Right lung (tissue), 5 donors: ENCODE measurements around the gene RGS11. TPM values are rescaled to one million over a fixed set of nuclear protein-coding genes. Genes with fewer than 3 reads are reported as not detected.

Experiments used
- DNase-seq, 2 donors: peaks; one replicate each; pipeline ENCODE4 v3.0.0-alpha.2; 2013
- polyA plus RNA-seq, 5 donors: library from polyadenylated mRNA; unstranded; fragments of 120-200 nt; gene quantifications; one replicate each; pipeline versions ENCODE4 v1.2.1 to v1.2.3, GENCODE V29; 2013; ENCODE audit warnings: inconsistent platforms in 1 of 5, low replicate concordance in 1 of 5; ENCODE audit not compliant: insufficient read length in 5 of 5, insufficient read depth in 1 of 5

RGS11 gene
- polyA plus RNA-seq, 5 donors, result 2.0 to 5.4 (median 4.8) TPM

DNA sequence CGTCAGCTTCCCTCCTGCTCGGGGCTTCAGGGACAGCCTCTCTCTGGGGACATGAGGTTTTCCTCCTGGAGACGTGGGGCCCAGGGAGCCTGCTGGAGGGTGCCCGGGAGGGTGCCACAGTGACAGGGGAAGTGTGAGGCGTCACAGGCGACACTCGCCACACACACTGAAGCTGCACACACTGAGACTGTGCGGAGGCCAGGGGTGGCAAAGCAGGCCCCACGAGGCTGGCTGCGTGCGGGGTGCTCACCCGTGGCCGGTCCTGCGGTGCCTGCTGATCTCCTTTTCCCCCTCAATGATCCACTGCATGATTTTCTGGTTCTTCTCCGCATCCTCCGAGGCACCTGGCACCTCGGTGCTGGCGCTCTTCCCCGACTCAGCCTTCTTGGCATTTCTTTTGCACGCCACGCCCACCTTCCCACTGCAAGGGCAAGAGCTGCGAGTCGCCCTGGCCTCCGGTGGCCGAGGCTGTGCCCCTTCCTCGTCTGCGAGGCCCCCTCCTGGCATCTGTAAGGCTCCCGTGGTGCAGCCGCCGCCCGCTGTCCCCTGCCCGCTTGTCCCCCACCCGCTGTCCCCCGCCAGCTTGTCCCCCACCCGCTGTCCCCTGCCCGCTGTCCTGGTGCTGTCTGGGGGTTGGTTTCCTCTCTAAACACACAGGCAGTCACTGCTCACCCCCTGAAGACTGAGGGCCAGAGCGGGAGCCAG lies 21.2 kb upstream of the RGS11 start:
- no peak for DNase-seq

DNA sequence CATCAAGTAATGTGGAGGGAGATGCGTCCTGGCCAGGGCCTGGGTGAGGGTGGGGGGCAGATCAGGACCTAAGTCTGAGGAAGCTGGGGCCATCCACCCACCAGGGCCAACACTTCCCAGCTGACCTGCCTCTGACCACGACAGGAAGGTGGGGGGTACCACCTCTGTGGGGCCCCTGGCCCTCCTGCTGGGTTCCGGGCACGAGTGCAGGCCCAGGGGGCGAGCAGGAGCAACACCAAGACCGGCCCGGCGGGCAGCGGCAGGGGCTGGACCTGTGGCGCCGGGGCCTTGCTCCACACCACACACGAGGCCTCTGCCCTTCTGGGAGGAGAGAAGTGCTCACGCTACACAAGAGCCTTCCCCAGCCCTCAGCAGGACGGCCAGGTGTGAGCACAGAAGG lies 20.5 kb upstream of the RGS11 start:
- DNase-seq, result no peak

- no peak for DNase-seq
Observed at GRCh38 chr16:293043-293775, 17.5 kb upstream of the RGS11 start.

DNA sequence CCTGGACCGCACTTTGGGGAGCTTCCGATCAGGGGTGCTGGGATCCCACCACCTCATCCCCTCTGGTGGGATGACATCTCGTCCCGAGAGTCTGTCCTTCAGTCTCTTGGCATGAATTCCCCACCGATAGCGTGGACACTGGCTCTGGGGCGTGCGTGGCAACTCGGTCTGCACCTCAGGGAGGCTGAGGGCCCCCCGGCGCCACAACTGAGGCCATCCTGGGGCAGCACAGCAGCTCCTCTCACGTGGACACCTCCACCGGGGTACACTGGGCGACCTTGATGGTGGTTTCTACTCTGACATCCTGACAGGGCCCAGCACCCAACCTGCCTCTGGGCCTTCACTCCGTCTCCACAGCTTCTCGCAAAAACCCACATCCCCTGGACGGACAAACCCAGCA lies 15.8 kb upstream of the RGS11 start:
- DNase-seq, result no peak

- no peak for DNase-seq
Observed at GRCh38 chr16:290681-291405, 15.1 kb upstream of the RGS11 start.

DNA sequence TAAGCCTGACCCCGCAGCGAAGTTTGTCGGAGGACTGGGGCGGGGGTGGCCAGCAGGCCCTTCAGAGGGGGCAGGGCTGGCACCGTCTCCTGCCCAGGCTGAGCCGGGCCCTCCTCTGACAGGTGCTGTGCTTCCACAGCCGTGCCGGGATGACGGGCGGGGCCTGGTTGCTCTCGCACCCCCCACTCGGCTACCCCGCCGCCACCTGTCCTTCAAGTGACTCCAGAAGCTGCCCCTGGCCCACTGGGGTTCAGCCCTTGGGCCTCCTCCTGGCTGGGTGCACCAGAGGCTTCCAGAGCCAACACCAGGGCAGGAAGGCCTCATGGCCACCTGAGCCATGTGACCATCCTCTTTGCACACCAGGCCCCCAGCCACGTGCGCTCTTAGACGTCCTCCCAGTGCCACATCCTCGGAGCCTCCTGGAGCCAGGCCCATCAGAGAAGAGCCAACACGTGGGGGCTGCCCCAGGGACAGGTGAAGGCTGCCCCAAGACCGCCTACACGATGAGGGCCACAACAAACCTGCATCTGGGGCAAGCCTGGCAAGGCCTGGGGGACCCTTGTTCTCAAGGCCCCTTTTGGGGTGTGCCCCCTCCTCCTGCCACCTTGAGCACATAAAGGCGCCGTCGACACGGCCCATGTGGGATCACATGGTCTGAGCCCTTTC lies 14.4 kb upstream of the RGS11 start:
- no peak for DNase-seq

GRCh38 chr16:289395-289997 lies 13.8 kb upstream of the RGS11 start:
- DNase-seq, result no peak

DNA sequence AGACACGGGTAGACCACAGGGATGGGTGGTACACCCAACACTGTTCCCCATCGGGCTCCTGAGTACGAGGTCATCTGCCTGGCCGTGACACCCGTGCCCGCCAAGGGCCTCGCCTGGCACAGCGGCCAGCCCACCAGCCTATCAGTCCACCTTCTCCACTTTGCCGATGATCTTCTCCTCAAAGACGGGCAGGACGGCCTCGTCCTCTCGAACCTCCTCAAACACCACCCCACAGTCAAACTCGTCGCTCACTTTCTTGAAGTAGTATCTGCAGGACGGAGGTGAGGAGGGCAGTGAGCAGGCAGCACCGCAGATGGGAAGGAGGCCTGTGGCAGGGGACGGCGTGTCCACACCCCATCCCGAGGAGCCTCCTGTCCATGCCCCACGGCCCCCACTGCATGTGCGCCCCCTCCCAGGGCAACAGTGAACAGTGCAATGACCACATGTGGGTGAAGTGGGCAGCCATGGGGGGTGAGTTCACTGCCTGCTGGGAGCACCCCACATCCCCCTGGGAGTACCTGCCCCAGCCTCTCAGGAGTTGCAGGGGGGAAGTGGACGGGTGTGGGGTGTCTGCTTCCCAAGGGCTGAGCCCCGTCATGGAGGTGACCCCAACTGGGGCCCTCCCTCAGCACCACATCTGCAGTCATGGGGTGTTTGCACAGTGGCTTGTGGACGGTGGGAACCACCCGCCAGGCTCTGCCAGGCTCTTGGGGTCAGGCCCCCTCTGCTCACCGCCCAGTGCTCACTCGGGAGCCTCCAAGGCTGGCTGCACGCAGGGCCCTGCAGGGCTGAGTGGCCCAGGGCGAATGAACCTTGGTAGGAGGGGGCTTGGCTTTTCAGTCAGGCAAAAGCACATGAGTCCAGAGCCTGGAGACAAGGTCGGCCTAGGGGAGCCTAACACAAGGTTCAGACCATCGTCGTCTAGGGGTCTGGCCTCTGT lies 12.5 kb upstream of the RGS11 start:
- no peak for DNase-seq

DNA sequence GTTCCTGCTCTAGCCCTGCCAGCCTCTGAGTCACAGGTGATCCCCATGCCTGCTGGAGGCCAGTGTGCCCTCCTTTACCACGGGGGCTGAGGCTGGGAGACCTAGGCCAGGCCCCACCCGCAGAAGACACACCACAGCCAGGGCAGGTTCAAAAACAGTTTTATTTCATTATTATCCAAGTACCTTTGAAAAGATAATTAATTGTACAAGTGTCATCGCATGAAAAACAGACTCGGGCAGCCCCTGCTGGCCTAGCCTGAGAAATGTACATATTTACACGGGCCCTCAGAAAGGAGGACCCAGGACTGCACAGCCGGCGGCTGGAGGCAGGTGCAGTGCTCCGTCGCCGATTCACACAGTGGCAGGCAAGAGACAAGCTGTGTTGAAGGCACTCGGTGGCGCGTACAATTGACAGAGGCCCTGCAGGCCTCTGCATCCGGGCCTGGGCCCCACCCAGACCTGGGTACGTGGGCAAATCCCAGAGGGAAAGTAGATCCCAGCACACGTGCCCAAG lies 11.6 kb upstream of the RGS11 start:
- no peak for DNase-seq

DNA sequence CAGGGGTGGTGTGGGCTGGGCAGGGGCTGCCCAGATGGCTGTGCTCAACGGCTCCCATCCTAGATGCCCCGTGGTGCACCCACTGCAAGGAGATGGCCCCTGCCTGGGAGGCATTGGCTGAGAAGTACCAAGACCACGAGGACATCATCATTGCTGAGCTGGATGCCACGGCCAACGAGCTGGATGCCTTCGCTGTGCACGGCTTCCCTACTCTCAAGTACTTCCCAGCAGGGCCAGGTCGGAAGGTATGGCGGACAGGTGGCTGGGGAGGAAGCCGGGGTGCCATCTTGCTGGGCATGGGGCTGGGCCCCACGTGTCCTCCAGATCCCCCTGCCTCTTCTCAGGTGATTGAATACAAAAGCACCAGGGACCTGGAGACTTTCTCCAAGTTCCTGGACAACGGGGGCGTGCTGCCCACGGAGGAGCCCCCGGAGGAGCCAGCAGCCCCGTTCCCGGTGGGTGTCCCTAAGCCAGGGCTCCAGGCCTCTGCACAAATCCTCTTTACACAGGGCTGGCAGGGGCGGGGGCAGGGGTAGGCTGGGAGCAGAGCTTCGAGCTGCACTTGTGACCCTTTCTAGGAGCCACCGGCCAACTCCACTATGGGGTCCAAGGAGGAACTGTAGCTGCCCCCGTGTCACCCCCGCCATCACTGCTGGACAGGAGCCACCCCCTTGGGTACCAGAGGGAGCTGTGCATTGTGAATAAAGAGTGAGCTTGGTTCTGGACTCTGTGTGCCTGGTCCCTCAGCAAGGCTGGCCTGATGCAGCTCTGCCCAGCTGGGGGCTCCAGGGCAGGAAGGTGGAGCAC lies 10.9 kb upstream of the RGS11 start:
- DNase-seq, result no peak

DNA sequence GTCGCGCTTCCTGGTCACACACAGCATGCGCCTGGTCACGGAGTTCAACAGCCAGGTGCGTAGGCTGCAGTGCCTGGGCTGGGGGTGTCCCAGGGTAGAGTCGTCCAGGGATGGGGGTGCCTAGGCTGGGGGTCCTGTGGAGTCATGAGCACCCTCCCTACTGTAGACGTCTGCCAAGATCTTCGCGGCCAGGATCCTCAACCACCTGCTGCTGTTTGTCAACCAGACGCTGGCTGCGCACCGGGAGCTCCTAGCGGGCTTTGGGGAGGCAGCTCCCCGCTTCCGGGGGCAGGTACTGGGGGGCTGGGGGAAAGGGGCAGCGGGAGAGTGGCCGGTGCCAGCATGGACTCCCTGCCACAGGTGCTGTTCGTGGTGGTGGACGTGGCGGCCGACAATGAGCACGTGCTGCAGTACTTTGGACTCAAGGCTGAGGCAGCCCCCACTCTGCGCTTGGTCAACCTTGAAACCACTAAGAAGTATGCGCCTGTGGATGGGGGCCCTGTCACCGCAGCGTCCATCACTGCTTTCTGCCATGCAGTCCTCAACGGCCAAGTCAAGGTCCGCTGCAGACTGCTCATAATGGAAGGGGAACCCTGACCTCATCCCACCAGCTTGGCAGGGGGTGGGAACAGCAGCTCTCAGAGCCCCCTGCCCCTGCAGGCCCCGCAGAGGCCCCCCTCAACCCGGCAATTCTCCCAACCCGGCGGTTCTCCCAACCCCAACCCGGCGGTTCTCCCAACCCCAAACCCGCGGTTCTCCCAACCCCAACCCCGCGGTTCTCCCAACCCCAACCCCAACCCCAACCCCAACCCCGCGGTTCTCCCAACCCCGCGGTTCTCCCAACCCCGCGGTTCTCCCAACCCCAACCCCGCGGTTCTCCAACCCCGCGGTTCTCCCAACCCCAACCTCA lies 9.7 kb upstream of the RGS11 start:
- DNase-seq, result no peak

- DNase-seq, result no peak
Observed at GRCh38 chr16:284204-285120, 8.7 kb upstream of the RGS11 start.

GRCh38 chr16:283033-283805 lies 7.5 kb upstream of the RGS11 start, which contains the start of gene PDIA2:
Gene PDIA2 (plus strand): TSS chr16:283164. CDS start chr16:283170, 6 bp downstream.
- no peak for DNase-seq

GRCh38 chr16:282491-282890 lies 6.7 kb upstream of the RGS11 start:
- no peak for DNase-seq

DNA sequence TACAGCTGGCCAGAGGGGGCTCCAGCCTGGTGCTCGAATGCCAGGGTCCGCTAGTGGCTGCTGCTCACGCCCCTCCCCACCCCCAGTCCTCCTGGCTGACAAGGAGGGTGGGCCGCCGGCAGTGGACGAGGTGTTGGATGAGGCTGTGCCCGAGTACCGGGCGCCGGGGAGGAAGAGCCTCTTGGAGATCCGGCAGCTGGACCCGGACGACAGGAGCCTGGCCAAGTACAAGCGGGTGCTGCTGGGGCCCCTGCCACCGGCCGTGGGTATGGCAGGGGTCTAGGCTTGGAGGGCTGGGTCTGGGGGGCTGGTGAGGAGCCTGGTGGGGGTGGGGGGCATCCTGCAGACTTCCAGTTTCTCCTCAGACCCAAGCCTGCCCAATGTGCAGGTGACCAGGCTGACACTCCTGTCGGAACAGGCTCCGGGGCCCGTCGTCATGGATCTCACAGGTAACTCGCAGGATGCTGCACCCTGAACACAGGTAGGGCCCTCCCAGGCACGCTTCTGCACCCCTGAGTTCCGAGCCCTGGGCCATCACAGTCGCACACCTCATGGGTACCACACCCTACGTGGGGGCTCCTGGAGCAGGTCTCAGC lies 6.0 kb upstream of the RGS11 start:
- no peak for DNase-seq
